ENCODE results near the gene MAP1LC3B2. TPM values are rescaled to one million over a fixed set of nuclear protein-coding genes. Genes with fewer than 3 reads are reported as not detected.

MAP1LC3B2 gene
- total and polyA plus RNA-seq, 2 of the 8 experiments (the other 6 are each of a cell fraction or from before 2014, with no cell fraction given): 0.39 to 1.5 TPM

- Histone ChIP-seq H3K4ac (replicated peaks; ENCODE audit: insufficient read length, low read depth, low read length) (no peak overlapping the region), H3K23ac (ENCODE audit: insufficient read length) (no peak overlapping the region), H2BK12ac (ENCODE audit: low read depth, low read length) (peak overlapping the region; percentile 39; the same call in 1 of the 2 replicates), H2BK120ac (replicated peaks; ENCODE audit: low read depth, low read length) (no peak overlapping the region), H3K9ac (replicated peaks in 1 of 4; ENCODE audit: extremely low read depth in 1 of 4, low read depth in 3 of 4, low read length in 3 of 4) (no peak overlapping the region), H2AK5ac (ENCODE audit: low read depth, low read length) (0 out of 2 replicates have a peak overlapping the region, but pooled peaks have one; percentile 18), H4K20me1 (replicated peaks in 1 of 2; ENCODE audit: control insufficient read depth in 1 of 2, insufficient read depth in 2 of 2, low read length in 2 of 2) (no peaks in the 10 kb centered on the region), H2BK5ac (ENCODE audit: low read depth, low read length) (no peak overlapping the region), H3K4me1 (replicated peaks in 1 of 4; ENCODE audit: control insufficient read depth in 3 of 4, insufficient read depth in 4 of 4, low read length in 3 of 4) (peaks cover 0 to 24% (median 12%) of the 10 kb centered on the region in 4 experiments; a peak in 5 of 7 replicates), H3K27me3 (replicated peaks in 1 of 4; ENCODE audit: control insufficient read depth in 3 of 4, extremely low read depth in 1 of 4, insufficient read depth in 3 of 4, low read length in 3 of 4) (no peaks in the 10 kb centered on the region; a peak in 1 of 7 replicates), H4K91ac (replicated peaks; ENCODE audit: insufficient read length, low read length) (peak overlapping the region; percentile 19), H3K14ac (ENCODE audit: insufficient read length) (no peak overlapping the region), H3K9me3 (ENCODE audit: insufficient read depth in 2 of 2, low read depth in 1 of 2, low read length in 1 of 2) (no peaks in the 10 kb centered on the region), H4K8ac (ENCODE audit: extremely low read depth, insufficient read depth, low read length) (no peak overlapping the region), H4K5ac (ENCODE audit: insufficient read length, low read depth, low read length) (no peak overlapping the region), H3K4me3 (ENCODE audit: extremely low read depth in 1 of 4, insufficient read depth in 2 of 4, low read depth in 3 of 4, low read length in 4 of 4) (no peak overlapping the region), H2BK20ac (ENCODE audit: low read length) (peak overlapping the region; percentile 65), H3K23me2 (ENCODE audit: low read depth, low read length) (peaks cover 4% of the 10 kb centered on the region), H3K18ac (ENCODE audit: extremely low read depth, low read length) (0 out of 2 replicates have a peak overlapping the region, but pooled peaks have one; percentile 11), H2AFZ (ENCODE audit: low read length) (no peak overlapping the region), H3K79me2 (ENCODE audit: control insufficient read depth in 1 of 2, insufficient read depth in 2 of 2, low read length in 2 of 2) (no peaks in the 10 kb centered on the region), H3K56ac (replicated peaks; ENCODE audit: insufficient read length, low read depth, low read length) (no peak overlapping the region), H3K4me2 (ENCODE audit: insufficient read depth in 1 of 2, low read depth in 2 of 2, low read length in 2 of 2) (no peak overlapping the region; a peak in 1 of 4 replicates), H3K79me1 (ENCODE audit: low read depth, low read length) (no peaks in the 10 kb centered on the region), H2BK15ac (ENCODE audit: low read length) (peak overlapping the region; percentile 53; the same call in 1 of the 2 replicates), H3K36me3 (ENCODE audit: control insufficient read depth in 2 of 4, insufficient read depth in 4 of 4, low read length in 3 of 4) (no peaks in the 10 kb centered on the region), H3K27ac (ENCODE audit: low read depth, low read length) (no peak overlapping the region)
- FAIRE-seq (no peak), DNase-seq (ENCODE audit: low read depth in 1 of 2, low spot score in 2 of 2) (no peak)
- POLR2A ChIA-PET (ENCODE audit: partially characterized antibody): interaction anchor here (1.5 to 2.2 kb wide), 4 partner anchors 21 to 32 kb away, joined by 3 to 7 read pairs (median 4); partner anchors contain the start of gene MAP1LC3B2
- TF ChIP-seq MAX (IDR thresholded peaks at IDR 0.05) (peak; percentile 22; the same call in 1 of the 2 replicates), E2F6 (IDR thresholded peaks at IDR 0.05) (peak; percentile 70), JUN (IDR thresholded peaks at IDR 0.05; ENCODE audit: low read depth, low read length) (no peak)
- CTCF ChIA-PET (ENCODE audit: partially characterized antibody): interaction anchor here (0.7 to 1.1 kb wide), 4 partner anchors 14 to 541 kb away, joined by 3 read pairs; no protein-coding TSS in a partner anchor
- WGBS, 2 experiments (ENCODE audit: extremely low coverage in 1 of 2, insufficient coverage in 1 of 2, insufficient read length in 1 of 2, insufficient replicate concordance in 2 of 2, low coverage in 1 of 2, low lambda C conversion rate in 2 of 2, missing lambda C conversion rate in 1 of 2): 79% methylated on average over 8 of the region's 8 CpGs; no CpG with 5 or more reads in 1 of the 2 experiments
Observed at GRCh38 chr12:116538682-116539305, 20.4 kb upstream of the MAP1LC3B2 start.

All from H1 (cell line).